Bronchial smooth muscle cell (primary cell): ENCODE results near the gene P2RY14. TPM values are rescaled to one million over a fixed set of nuclear protein-coding genes. Genes with fewer than 3 reads are reported as not detected.

Source experiments
- total RNA-seq: library from RNA; depleted of rRNA; stranded (reverse); fragments of >200 nt; gene quantifications from 2 replicates; pipeline ENCODE4 v1.2.1, GENCODE V29; 2014

The P2RY14 gene
- total RNA-seq, result not detected in 2 replicates

DNA sequence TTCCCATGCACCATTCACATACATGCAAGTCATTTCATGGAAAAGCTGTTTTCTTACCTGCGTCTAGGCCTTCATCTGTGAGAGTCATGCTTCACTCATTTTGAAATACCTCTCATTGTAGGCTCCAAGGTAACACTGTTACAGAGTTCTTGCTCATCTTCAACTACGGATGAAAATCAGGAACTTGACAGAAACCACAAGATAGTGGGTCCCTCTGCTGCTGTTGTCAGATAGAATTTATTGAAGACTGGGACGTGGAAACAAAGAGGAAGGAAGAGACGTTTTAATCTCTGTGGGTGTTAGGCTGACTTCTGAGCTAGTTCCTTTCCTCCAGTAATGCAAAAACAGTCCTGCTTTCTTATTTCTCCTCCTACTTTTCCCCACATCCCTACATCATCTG lies at the start of gene P2RY14:
Gene P2RY14 (minus strand): TSS at position 313 of the 400 bp plus-strand sequence. CDS start 64,226 bp downstream, outside the sequence.

DNA sequence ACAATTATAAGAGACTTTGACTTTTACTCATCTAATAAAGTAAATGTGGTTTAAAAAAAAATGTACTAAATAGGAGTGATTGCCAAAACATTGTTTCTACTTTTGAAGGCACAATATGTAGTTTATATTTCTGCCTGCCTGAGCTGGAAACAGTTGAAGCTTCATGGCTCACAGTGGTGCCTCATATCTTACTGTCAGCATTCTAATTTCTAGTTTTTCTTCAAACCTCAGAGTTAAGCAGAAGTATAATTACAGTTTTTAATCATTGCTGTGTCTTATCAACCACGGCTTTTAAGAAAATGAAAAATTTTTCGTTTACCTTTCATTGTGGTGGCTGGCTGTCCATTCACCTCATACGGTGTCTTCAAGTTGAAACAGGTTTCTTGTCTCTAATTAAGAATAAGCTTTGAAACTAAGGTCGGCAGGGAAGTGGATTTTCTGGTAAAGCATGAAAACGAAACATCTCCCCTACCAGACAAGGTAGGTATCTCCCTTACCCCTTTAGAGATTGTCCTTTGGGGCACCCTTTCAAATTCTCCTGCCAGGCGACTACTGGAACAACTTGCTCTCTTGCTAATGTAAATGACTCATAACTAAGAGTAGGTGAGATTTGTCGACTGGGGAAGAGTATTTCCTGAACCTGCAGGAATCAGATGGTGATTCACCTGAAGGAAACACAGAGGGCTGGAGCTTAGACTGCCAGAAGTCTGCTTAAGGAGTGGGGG lies 38.1 kb upstream of the P2RY14 start, which contains the start of gene GPR87:
Gene GPR87 (minus strand): TSS at position 554 of the 725 bp plus-strand sequence. CDS start 16,720 bp downstream, outside the sequence.

DNA sequence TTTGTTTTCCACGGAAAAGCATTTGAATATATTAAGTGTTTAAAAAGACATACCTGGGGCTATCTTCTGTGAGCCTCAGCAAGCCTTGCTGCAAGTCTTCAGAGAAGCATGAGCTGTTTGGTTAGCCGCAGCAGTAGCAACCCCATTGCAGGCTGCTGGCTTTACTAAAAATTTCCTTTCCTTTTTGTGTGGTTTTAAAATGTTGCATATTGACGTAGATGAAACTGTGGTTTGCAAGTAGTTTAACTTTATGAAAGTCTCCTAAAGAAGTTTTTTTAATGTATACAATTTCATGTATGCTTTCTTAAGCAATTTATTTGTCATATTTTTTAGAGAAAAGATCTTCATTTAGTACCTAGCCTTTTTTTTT lies 75.3 kb downstream of the P2RY14 start, which contains the start of gene GPR171:
Gene GPR171 (minus strand): TSS at position 166 of the 370 bp plus-strand sequence. CDS start 3,830 bp downstream, outside the sequence.

Other genes starting within 250 kb of the P2RY14 start
- gene MED12L, start 192.9 kb downstream of the P2RY14 start, total RNA-seq, result 0.09 and 0.47 TPM in 2 replicates
- gene GPR171, start 75.3 kb downstream of the P2RY14 start, total RNA-seq, result not detected in 2 replicates
- 0.16 TPM in 1 of 2 replicates, not detected in the other for gene GPR87, start 38.3 kb upstream of the P2RY14 start, total RNA-seq
- gene P2RY13, start 51.0 kb upstream of the P2RY14 start, total RNA-seq, result not detected in 2 replicates
- gene P2RY12, start 106.2 kb upstream of the P2RY14 start, total RNA-seq, result 0.09 and 0.16 TPM in 2 replicates
- 0.94 and 2.0 TPM in 2 replicates for gene IGSF10, start 182.5 kb upstream of the P2RY14 start, total RNA-seq